HG03066 (cell line): Measurements from ENCODE around the gene ZMYND10.
A peak's percentile ranks its signal among the peaks of the same experiment; 100 is the strongest.

Experiments used
- ATAC-seq: cut with Tn5 transposase; IDR thresholded peaks from one replicate; pipeline ENCODE4 v1.9.1; 2021; ENCODE audit warnings: low read depth; ENCODE audit not compliant: unreplicated experiment

ZMYND10 gene

GRCh38 chr3:50292159-50293078 lies 53.1 kb downstream of the ZMYND10 start, which contains the start of gene IFRD2:
TSS of gene IFRD2 (minus strand) at chr3:50292429. CDS start at chr3:50292274, 155 bp downstream.
- peak; percentile 97 for ATAC-seq
